Measurements from ENCODE around the gene FNDC5.
A peak's percentile ranks its signal among the peaks of the same experiment; 100 is the strongest.

Gene FNDC5

DNA sequence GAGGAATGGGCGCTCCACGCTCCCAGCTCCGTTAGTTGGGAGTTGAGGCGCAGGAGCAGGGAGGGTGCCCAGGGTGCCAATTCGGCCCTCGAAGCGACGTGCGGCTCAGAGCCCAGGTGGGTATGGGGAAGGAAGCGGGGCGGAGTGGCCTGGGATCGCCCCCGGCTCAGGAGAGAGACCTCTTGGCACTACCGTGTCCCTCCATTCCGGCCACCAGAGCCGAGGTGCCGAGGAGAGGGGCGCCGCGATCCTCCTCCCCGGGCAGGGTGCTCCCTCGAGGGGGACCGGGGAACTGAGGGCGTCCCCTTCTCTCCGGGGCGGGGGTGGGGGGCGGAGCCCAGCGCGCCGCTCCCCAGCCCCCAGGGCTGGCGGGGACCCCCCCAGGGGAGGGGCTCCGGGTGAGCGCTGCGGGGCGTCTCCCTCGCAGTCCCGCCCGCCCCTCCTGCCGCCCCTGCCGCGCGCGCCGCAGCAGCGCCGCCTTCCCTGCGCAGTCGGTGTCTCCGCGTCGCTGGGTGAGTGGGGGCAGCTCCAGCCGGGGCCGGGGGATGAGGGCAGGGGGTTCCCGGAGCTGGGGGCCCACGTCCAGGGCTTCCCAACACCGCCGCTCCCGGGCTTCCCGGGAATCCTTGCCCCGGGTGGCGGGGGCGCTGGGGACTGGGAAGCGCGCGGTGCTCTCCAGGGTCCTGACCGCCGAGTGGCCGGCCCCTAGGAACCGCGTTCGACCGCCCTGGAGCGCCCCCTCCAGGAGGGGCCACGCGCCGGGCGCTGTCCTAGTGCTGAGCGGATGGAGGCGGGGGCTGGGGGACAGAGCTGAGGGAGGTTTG lies 15.5 kb upstream of the FNDC5 start, which contains the start of gene HPCA (continued):
- TF ChIP-seq, protein P1, sequence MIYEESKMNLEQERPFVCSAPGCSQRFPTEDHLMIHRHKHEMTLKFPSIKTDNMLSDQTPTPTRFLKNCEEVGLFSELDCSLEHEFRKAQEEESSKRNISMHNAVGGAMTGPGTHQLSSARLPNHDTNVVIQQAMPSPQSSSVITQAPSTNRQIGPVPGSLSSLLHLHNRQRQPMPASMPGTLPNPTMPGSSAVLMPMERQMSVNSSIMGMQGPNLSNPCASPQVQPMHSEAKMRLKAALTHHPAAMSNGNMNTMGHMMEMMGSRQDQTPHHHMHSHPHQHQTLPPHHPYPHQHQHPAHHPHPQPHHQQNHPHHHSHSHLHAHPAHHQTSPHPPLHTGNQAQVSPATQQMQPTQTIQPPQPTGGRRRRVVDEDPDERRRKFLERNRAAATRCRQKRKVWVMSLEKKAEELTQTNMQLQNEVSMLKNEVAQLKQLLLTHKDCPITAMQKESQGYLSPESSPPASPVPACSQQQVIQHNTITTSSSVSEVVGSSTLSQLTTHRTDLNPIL (CRISPR knock-in tag; IDR thresholded peaks at IDR 0.05; ENCODE audit: low read depth) = no peak

DNA sequence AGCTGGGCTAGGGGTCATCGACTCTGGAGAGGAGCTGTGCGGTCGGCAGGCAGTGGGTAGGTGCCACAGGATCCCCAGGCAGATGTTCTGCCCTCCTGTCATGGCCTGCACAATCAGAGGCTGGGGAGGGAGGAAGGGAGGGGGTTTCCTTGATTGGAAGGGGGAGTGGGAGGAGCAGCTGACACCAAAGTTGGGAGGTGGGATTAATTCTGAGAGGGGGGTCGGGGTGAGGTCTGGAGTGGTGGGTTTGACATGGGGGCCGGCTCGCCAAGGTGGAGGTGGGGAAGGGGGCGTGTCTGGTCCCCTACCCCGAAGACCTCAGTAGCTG lies 14.9 kb upstream of the FNDC5 start:
- no peak for ATAC-seq
- TF ChIP-seq ESRRG (CRISPR knock-in tag; IDR thresholded peaks at IDR 0.05) (no peak), BACH2 (CRISPR knock-in tag; IDR thresholded peaks at IDR 0.05; ENCODE audit: borderline replicate concordance) (no peak), ZC3H10 (CRISPR knock-in tag; IDR thresholded peaks at IDR 0.05) (no peak), TOX (CRISPR knock-in tag; IDR thresholded peaks at IDR 0.05; ENCODE audit: borderline replicate concordance) (no peak), RARB (CRISPR knock-in tag; IDR thresholded peaks at IDR 0.05) (no peak), OSR1 (CRISPR knock-in tag; IDR thresholded peaks at IDR 0.05) (no peak), ARNTL (CRISPR knock-in tag; IDR thresholded peaks at IDR 0.05; ENCODE audit: borderline replicate concordance, low read depth) (no peak), GLIS3 (CRISPR knock-in tag; IDR thresholded peaks at IDR 0.05) (no peak)
- TF ChIP-seq, protein P1 (CRISPR knock-in tag; IDR thresholded peaks at IDR 0.05; ENCODE audit: low read depth) = no peak

- ATAC-seq = no peak
Measured at GRCh38 chr1:32884726-32885125, 14.0 kb upstream of the FNDC5 start.

DNA sequence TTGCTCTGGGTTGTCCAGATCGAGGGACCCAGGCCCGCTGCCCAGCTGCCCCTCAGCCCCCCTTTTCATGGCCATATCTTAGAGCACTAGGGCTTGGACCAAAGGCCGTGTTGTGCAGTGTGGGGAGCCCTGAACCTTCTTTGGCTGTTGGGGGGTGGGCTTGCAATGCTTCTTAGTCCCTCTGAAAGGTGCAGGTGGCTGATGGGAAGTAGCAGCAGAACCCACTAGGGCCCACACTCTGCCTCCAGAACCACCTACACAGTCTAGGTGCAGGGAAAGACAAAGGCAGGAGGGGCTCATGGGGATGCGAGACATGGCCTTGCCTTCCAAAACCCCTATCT lies 13.3 kb upstream of the FNDC5 start:
- no peak for ATAC-seq
- TF ChIP-seq TCF4 (CRISPR knock-in tag; IDR thresholded peaks at IDR 0.05; ENCODE audit: borderline replicate concordance) (no peak), BACH2 (CRISPR knock-in tag; IDR thresholded peaks at IDR 0.05; ENCODE audit: borderline replicate concordance) (no peak), PPARA (CRISPR knock-in tag; IDR thresholded peaks at IDR 0.05; ENCODE audit: borderline replicate concordance) (no peak), CSRNP3 (CRISPR knock-in tag; IDR thresholded peaks at IDR 0.05) (no peak), ARNTL (CRISPR knock-in tag; IDR thresholded peaks at IDR 0.05; ENCODE audit: borderline replicate concordance, low read depth) (no peak), ZNF8 (CRISPR knock-in tag; IDR thresholded peaks at IDR 0.05) (no peak), ISL1 (CRISPR knock-in tag; IDR thresholded peaks at IDR 0.05) (no peak)

More at GRCh38 chr1:32884726-32885125, 14.0 kb upstream of the FNDC5 start:
- TF ChIP-seq RARB (CRISPR knock-in tag; IDR thresholded peaks at IDR 0.05) = no peak
- TF ChIP-seq PATZ1 (CRISPR knock-in tag; IDR thresholded peaks at IDR 0.05; ENCODE audit: borderline replicate concordance) = no peak
- no peak for TF ChIP-seq CSDC2 (CRISPR knock-in tag; IDR thresholded peaks at IDR 0.05)
- TF ChIP-seq ISL1 (CRISPR knock-in tag; IDR thresholded peaks at IDR 0.05) = no peak
- TF ChIP-seq ZC3H10 (CRISPR knock-in tag; IDR thresholded peaks at IDR 0.05) = no peak
- no peak for TF ChIP-seq CSRNP3 (CRISPR knock-in tag; IDR thresholded peaks at IDR 0.05)
- TF ChIP-seq TCF4 (CRISPR knock-in tag; IDR thresholded peaks at IDR 0.05; ENCODE audit: borderline replicate concordance) = no peak

- TF ChIP-seq ZNF70 (CRISPR knock-in tag; IDR thresholded peaks at IDR 0.05) (peak; percentile 66; the same call in 1 of the 2 replicates), PATZ1 (CRISPR knock-in tag; IDR thresholded peaks at IDR 0.05; ENCODE audit: borderline replicate concordance) (no peak), ZNF8 (CRISPR knock-in tag; IDR thresholded peaks at IDR 0.05) (no peak), ARNTL (CRISPR knock-in tag; IDR thresholded peaks at IDR 0.05; ENCODE audit: borderline replicate concordance, low read depth) (no peak)
- ATAC-seq = no peak
Measured at GRCh38 chr1:32883338-32884031, 12.8 kb upstream of the FNDC5 start.
